Measurements from ENCODE around the gene TIGD3. TPM values are rescaled to one million over a fixed set of nuclear protein-coding genes. Genes with fewer than 3 reads are reported as not detected.

Gene TIGD3
- total and polyA plus RNA-seq, 2 of the 13 experiments (the other 11 are each of a cell fraction or from before 2014, with no cell fraction given) = 0.49 to 4.9 TPM

DNA sequence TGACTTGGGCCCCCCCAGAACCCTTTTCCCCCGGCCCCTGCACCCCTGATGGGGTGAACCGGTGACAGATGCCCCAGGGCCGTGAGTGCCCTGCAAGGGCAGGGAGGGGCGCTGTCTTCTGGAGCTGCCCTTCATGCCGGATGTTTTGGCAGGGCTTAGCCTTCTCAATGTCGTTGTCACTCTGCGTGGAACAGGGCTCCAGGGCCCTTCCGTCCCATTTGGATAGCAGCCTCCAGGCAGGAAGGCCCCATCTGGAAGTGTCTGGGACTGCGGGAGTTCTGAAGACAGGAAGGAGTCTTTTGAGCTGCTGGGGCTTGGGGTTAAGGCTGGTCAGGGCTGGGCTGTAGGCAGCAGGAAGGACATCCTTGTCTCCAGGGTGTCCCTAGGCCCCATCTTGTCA lies 36.4 kb downstream of the TIGD3 start:
- FAIRE-seq (no peak), DNase-seq (ENCODE audit: low spot score) (no peak), ATAC-seq (no peak)
- Histone ChIP-seq H3K9ac (ENCODE audit: insufficient read depth, low read depth, low read length) (no peak overlapping the region), H3K27me3 (ENCODE audit: control insufficient read depth in 1 of 2, insufficient read depth in 2 of 2, low read length in 2 of 2) (no peaks in the 10 kb centered on the region), H3K79me2 (ENCODE audit: insufficient read depth, low read length) (no peaks in the 10 kb centered on the region), H3K4me2 (ENCODE audit: low read depth, low read length) (no peak overlapping the region), H3K9me3 (ENCODE audit: low read length) (no peaks in the 10 kb centered on the region), H2AFZ (ENCODE audit: low read length) (no peak overlapping the region), H3K4me1 (ENCODE audit: insufficient read depth, low read length) (peaks cover 28% of the 10 kb centered on the region), H3K4me3 (replicated peaks in 1 of 3; ENCODE audit: insufficient read depth in 1 of 3, low read depth in 2 of 3, low read length in 3 of 3) (no peak overlapping the region), H3K27ac (ENCODE audit: extremely low read length, insufficient read depth, low read length) (no peak overlapping the region), H3K36me3 (replicated peaks in 1 of 2; ENCODE audit: control insufficient read depth in 1 of 2, insufficient read depth in 2 of 2, low read length in 2 of 2) (peaks cover 6 to 9% of the 10 kb centered on the region in 2 experiments; a peak in 2 of 5 replicates), H4K20me1 (ENCODE audit: insufficient read depth, low read length) (no peaks in the 10 kb centered on the region)
- WGBS (ENCODE audit: low lambda C conversion rate) = 83% methylated on average over 1 of the region's 9 CpGs
- intact Hi-C loops (cut with micrococcal nuclease; ENCODE audit: unreplicated experiment) = no loop called here
- in situ Hi-C loops (cut with HindIII; ENCODE audit: extremely low pct_ligation_motif_present, low pct_unique_long_range_greater_than_20kb) = no loop called here
- TF ChIP-seq NRL (CRISPR knock-in tag; IDR thresholded peaks at IDR 0.05; ENCODE audit: borderline replicate concordance) = no peak
- TF ChIP-seq KLF6 (CRISPR knock-in tag; IDR thresholded peaks at IDR 0.05) = no peak
- TF ChIP-seq HNRNPLL (IDR thresholded peaks at IDR 0.05; ENCODE audit: low read depth, low read length, poor library complexity, severe bottlenecking) = no peak
- TF ChIP-seq KDM3A (CRISPR knock-in tag; IDR thresholded peaks at IDR 0.05; ENCODE audit: low read depth) = no peak
- no peak for TF ChIP-seq SMARCC2 (IDR thresholded peaks at IDR 0.05)
- no peak for TF ChIP-seq ZNF143 (CRISPR knock-in tag; IDR thresholded peaks at IDR 0.05)
- no peak for TF ChIP-seq MED8 (CRISPR knock-in tag; IDR thresholded peaks at IDR 0.05; ENCODE audit: insufficient replicate concordance)
- TF ChIP-seq MBD4 (IDR thresholded peaks at IDR 0.05; ENCODE audit: borderline replicate concordance, low read length) = no peak
- TF ChIP-seq JARID2 (CRISPR knock-in tag; IDR thresholded peaks at IDR 0.05; ENCODE audit: insufficient replicate concordance) = no peak
- TF ChIP-seq SP140L (CRISPR knock-in tag; IDR thresholded peaks at IDR 0.05; ENCODE audit: borderline replicate concordance) = no peak
- TF ChIP-seq, protein P1, sequence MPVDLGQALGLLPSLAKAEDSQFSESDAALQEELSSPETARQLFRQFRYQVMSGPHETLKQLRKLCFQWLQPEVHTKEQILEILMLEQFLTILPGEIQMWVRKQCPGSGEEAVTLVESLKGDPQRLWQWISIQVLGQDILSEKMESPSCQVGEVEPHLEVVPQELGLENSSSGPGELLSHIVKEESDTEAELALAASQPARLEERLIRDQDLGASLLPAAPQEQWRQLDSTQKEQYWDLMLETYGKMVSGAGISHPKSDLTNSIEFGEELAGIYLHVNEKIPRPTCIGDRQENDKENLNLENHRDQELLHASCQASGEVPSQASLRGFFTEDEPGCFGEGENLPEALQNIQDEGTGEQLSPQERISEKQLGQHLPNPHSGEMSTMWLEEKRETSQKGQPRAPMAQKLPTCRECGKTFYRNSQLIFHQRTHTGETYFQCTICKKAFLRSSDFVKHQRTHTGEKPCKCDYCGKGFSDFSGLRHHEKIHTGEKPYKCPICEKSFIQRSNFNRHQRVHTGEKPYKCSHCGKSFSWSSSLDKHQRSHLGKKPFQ (CRISPR knock-in tag; IDR thresholded peaks at IDR 0.05; ENCODE audit: insufficient replicate concordance) = no peak
- TF ChIP-seq MAFF (IDR thresholded peaks at IDR 0.05; ENCODE audit: low read depth, low read length) = no peak
- TF ChIP-seq TOE1 (CRISPR knock-in tag; IDR thresholded peaks at IDR 0.05) = no peak
- TF ChIP-seq, protein P2, sequence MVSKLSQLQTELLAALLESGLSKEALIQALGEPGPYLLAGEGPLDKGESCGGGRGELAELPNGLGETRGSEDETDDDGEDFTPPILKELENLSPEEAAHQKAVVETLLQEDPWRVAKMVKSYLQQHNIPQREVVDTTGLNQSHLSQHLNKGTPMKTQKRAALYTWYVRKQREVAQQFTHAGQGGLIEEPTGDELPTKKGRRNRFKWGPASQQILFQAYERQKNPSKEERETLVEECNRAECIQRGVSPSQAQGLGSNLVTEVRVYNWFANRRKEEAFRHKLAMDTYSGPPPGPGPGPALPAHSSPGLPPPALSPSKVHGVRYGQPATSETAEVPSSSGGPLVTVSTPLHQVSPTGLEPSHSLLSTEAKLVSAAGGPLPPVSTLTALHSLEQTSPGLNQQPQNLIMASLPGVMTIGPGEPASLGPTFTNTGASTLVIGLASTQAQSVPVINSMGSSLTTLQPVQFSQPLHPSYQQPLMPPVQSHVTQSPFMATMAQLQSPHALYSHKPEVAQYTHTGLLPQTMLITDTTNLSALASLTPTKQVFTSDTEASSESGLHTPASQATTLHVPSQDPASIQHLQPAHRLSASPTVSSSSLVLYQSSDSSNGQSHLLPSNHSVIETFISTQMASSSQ (IDR thresholded peaks at IDR 0.05; ENCODE audit: low read depth) = no peak
- TF ChIP-seq, protein P2 (CRISPR knock-in tag; IDR thresholded peaks at IDR 0.05; ENCODE audit: borderline replicate concordance) = no peak
- TF ChIP-seq FOXK2 (IDR thresholded peaks at IDR 0.05) = no peak
- ChIA-PET POLR2A (interaction anchor here (0.8 to 16.8 kb wide), 2 partner anchors 13 to 29 kb away, joined by 3 to 433 read pairs; partner anchors contain the start of gene NEAT1), CTCF (ENCODE audit: low intra/inter-chr PET ratio, low total read pairs) (no interaction called here)
- BruUV-seq (replicated peaks) = no TSS peak
